ENCODE measurements around the gene SCN4B. TPM values are rescaled to one million over a fixed set of nuclear protein-coding genes. Genes with fewer than 3 reads are reported as not detected.

SCN4B gene
- total RNA-seq, 1 donor from 2014 or later: 3.6 TPM

GRCh38 chr11:118120793-118121192, 31.8 kb downstream of the SCN4B start:
- no peak for DNase-seq (ENCODE audit: low spot score)
- Histone ChIP-seq H3K4me3 (no peak overlapping the region), H3K4me2 (no peak overlapping the region), H3K4me1 (no peaks in the 10 kb centered on the region), H3K27me3 (no peaks in the 10 kb centered on the region), H2AFZ (replicated peaks) (no peak overlapping the region), H3K27ac (no peak overlapping the region), H3F3A (ENCODE audit: low read depth) (no peaks in the 10 kb centered on the region), H3K36me3 (no peaks in the 10 kb centered on the region), H3K9me3 (ENCODE audit: low read depth) (no peaks in the 10 kb centered on the region), H3K79me2 (ENCODE audit: low read depth) (no peaks in the 10 kb centered on the region), H3K9ac (no peak overlapping the region), H4K20me1 (ENCODE audit: low read depth) (no peaks in the 10 kb centered on the region)
- Mint-ChIP-seq H3K9me3 (no peaks in the 10 kb centered on the region), H3K27ac (no peak overlapping the region), H3K36me3 (no peaks in the 10 kb centered on the region), H3K4me3 (no peak overlapping the region), H3K4me1 (no peaks in the 10 kb centered on the region), H3K27me3 (ENCODE audit: insufficient read depth, low read depth) (peaks cover 4% of the 10 kb centered on the region)
- TF ChIP-seq, protein P1, sequence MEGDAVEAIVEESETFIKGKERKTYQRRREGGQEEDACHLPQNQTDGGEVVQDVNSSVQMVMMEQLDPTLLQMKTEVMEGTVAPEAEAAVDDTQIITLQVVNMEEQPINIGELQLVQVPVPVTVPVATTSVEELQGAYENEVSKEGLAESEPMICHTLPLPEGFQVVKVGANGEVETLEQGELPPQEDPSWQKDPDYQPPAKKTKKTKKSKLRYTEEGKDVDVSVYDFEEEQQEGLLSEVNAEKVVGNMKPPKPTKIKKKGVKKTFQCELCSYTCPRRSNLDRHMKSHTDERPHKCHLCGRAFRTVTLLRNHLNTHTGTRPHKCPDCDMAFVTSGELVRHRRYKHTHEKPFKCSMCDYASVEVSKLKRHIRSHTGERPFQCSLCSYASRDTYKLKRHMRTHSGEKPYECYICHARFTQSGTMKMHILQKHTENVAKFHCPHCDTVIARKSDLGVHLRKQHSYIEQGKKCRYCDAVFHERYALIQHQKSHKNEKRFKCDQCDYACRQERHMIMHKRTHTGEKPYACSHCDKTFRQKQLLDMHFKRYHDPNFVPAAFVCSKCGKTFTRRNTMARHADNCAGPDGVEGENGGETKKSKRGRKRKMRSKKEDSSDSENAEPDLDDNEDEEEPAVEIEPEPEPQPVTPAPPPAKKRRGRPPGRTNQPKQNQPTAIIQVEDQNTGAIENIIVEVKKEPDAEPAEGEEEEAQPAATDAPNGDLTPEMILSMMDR (IDR thresholded peaks at IDR 0.05): no peak
- TF ChIP-seq EZH2 (IDR thresholded peaks at IDR 0.05) (no peak), EZH2phosphoT487 (IDR thresholded peaks at IDR 0.05) (no peak)

DNA sequence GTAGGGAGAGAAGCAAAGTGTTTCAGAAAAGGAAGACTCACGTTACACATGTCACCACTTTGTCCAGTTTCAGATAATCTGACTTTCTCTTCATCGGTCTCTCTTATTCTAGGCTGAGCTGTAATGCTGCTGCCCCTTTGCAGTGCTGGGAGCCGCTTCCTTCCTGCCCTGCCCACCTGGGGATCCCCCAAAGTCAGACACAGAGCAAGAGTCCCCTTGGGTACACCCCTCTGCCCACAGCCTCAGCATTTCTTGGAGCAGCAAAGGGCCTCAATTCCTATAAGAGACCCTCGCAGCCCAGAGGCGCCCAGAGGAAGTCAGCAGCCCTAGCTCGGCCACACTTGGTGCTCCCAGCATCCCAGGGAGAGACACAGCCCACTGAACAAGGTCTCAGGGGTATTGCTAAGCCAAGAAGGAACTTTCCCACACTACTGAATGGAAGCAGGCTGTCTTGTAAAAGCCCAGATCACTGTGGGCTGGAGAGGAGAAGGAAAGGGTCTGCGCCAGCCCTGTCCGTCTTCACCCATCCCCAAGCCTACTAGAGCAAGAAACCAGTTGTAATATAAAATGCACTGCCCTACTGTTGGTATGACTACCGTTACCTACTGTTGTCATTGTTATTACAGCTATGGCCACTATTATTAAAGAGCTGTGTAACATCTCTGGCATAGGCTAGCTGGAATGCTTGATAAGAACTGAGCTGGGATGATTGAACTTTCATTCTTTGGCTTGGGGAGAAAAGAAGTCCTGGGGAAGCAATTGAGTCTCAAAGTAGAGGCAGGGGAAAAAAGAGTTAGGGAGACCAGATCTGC, 34.6 kb downstream of the SCN4B start:
- no peaks in the 10 kb centered on the region for H3F3A ChIP-seq (ENCODE audit: low read depth)
- no peak for DNase-seq (ENCODE audit: low spot score)
- H3K9me3 Mint-ChIP-seq: no peaks in the 10 kb centered on the region
- H3K4me1 ChIP-seq: no peaks in the 10 kb centered on the region
- H3K36me3 Mint-ChIP-seq: no peaks in the 10 kb centered on the region
- H3K4me2 ChIP-seq: no peak overlapping the region
- no peak overlapping the region for H3K27ac ChIP-seq
- H3K27me3 Mint-ChIP-seq (ENCODE audit: insufficient read depth, low read depth): peaks cover 8% of the 10 kb centered on the region
- no peak overlapping the region for H3K4me3 Mint-ChIP-seq
- no peak overlapping the region for H3K4me3 ChIP-seq
- H3K9me3 ChIP-seq (ENCODE audit: low read depth): no peaks in the 10 kb centered on the region
- no peaks in the 10 kb centered on the region for H3K27me3 ChIP-seq
- peak overlapping the region; percentile 42 for H2AFZ ChIP-seq (replicated peaks)
- no peak overlapping the region for H3K27ac Mint-ChIP-seq
- H3K4me1 Mint-ChIP-seq: no peaks in the 10 kb centered on the region
- no peaks in the 10 kb centered on the region for H3K36me3 ChIP-seq
- no peak overlapping the region for H3K9ac ChIP-seq
- no peaks in the 10 kb centered on the region for H3K79me2 ChIP-seq (ENCODE audit: low read depth)
- TF ChIP-seq EZH2phosphoT487 (IDR thresholded peaks at IDR 0.05) (no peak), EZH2 (IDR thresholded peaks at IDR 0.05) (no peak)
- TF ChIP-seq, protein P1 (IDR thresholded peaks at IDR 0.05): no peak
- no peaks in the 10 kb centered on the region for H4K20me1 ChIP-seq (ENCODE audit: low read depth)

DNA sequence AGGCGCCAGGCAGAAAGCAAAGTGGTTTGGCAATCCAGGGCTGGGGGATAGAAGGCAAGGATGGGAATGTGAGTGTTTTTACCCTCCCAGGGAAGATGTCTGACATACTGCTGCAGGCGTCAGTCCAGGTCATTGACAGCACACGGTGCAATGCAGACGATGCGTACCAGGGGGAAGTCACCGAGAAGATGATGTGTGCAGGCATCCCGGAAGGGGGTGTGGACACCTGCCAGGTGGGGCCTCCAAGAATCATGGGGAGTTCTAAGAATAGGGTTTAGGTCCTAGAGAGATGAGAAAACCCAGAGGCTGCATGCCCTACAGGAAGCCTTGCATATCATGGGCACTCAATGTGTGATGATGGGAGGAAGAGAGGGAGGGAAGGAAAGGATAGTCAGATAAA, 37.6 kb downstream of the SCN4B start:
- H2AFZ ChIP-seq (replicated peaks): no peak overlapping the region
- H3K27ac ChIP-seq: no peak overlapping the region
- TF ChIP-seq EZH2 (IDR thresholded peaks at IDR 0.05) (no peak), EZH2phosphoT487 (IDR thresholded peaks at IDR 0.05) (no peak)
- TF ChIP-seq, protein P1 (IDR thresholded peaks at IDR 0.05): no peak
- no peaks in the 10 kb centered on the region for H3K4me1 ChIP-seq
- no peaks in the 10 kb centered on the region for H3K4me1 Mint-ChIP-seq
- no peak overlapping the region for H3K4me3 ChIP-seq
- H3K79me2 ChIP-seq (ENCODE audit: low read depth): no peaks in the 10 kb centered on the region
- H3K4me2 ChIP-seq: no peak overlapping the region
- H3K36me3 Mint-ChIP-seq: no peaks in the 10 kb centered on the region
- no peaks in the 10 kb centered on the region for H3K36me3 ChIP-seq
- H3K27me3 ChIP-seq: no peaks in the 10 kb centered on the region
- H4K20me1 ChIP-seq (ENCODE audit: low read depth): no peaks in the 10 kb centered on the region
- H3K4me3 Mint-ChIP-seq: peak overlapping the region; percentile 12
- H3K27me3 Mint-ChIP-seq (ENCODE audit: insufficient read depth, low read depth): peaks cover 13% of the 10 kb centered on the region
- DNase-seq (ENCODE audit: low spot score): no peak
- no peaks in the 10 kb centered on the region for H3F3A ChIP-seq (ENCODE audit: low read depth)
- H3K9me3 Mint-ChIP-seq: no peaks in the 10 kb centered on the region
- no peak overlapping the region for H3K27ac Mint-ChIP-seq
- H3K9me3 ChIP-seq (ENCODE audit: low read depth): no peaks in the 10 kb centered on the region
- no peak overlapping the region for H3K9ac ChIP-seq

Measured in neural progenitor cell (in vitro differentiated cells).